H1 (cell line): Measurements from ENCODE around the gene ADK. TPM values are rescaled to one million over a fixed set of nuclear protein-coding genes. Genes with fewer than 3 reads are reported as not detected.

ENCODE experiments used
- CTCF ChIA-PET: fragments of 300-600 bp; sonication (Branson Sonifier 250); formaldehyde crosslinking; loops from one replicate; lab custom pipeline; 2021; ENCODE audit not compliant: partially characterized antibody; lab: Charles Lee
- POLR2A ChIA-PET: fragments of 300-600 bp; sonication (Branson Sonifier 250); formaldehyde crosslinking; loops from one replicate; lab custom pipeline; 2021; ENCODE audit warnings: inconsistent platforms; ENCODE audit not compliant: partially characterized antibody; lab: Charles Lee
- DNase-seq, 2 experiments: peaks; one replicate each; pipeline versions ENCODE4 v3.0.0 to v3.0.0-alpha.2; 2010 to 2022; ENCODE audit warnings: low spot score in 2 of 2, low read depth in 1 of 2, mixed read lengths in 1 of 2
- FAIRE-seq: peaks from 2 replicates; lab custom pipeline; 2011; peaks lifted over from hg19 to GRCh38; lab: Jason Lieb, UNC
- H2AFZ ChIP-seq: 2 replicates; pipeline ENCODE4 v1.8.1; 2012; ENCODE audit warnings: low read length, inconsistent platforms
- H2AK5ac ChIP-seq: 2 replicates; pipeline ENCODE4 v1.6.1; 2013; ENCODE audit warnings: low read depth, low read length
- H2BK120ac ChIP-seq: replicated peaks from 2 replicates; pipeline ENCODE3; 2013; ENCODE audit warnings: low read depth, low read length, inconsistent platforms
- H2BK12ac ChIP-seq: 2 replicates; pipeline ENCODE4 v1.6.1; 2013; ENCODE audit warnings: low read depth, low read length
- H2BK15ac ChIP-seq: 2 replicates; pipeline ENCODE4 v1.6.1; 2013; ENCODE audit warnings: low read length
- H2BK20ac ChIP-seq: 2 replicates; pipeline ENCODE4 v1.6.1; 2013; ENCODE audit warnings: low read length
- H2BK5ac ChIP-seq: 2 replicates; pipeline ENCODE4 v1.6.1; 2013; ENCODE audit warnings: low read depth, low read length
- H3K14ac ChIP-seq: 2 replicates; pipeline ENCODE4 v1.6.1; 2013; ENCODE audit warnings: inconsistent platforms; ENCODE audit not compliant: insufficient read length
- H3K18ac ChIP-seq: 2 replicates; pipeline ENCODE4 v1.6.1; 2013; ENCODE audit warnings: low read length; ENCODE audit errors: extremely low read depth
- H3K23ac ChIP-seq: 2 replicates; pipeline ENCODE4 v1.6.1; 2013; ENCODE audit warnings: inconsistent platforms; ENCODE audit not compliant: insufficient read length
- H3K23me2 ChIP-seq: 2 replicates; pipeline ENCODE4 v1.6.1; 2013; ENCODE audit warnings: low read depth, low read length
- H3K27ac ChIP-seq: 2 replicates; pipeline ENCODE4 v1.6.1; 2011; ENCODE audit warnings: low read depth, low read length, inconsistent platforms
- H3K27me3 ChIP-seq, 4 experiments: replicated peaks in 1 of 4; 1 replicate in 1 of 4; 2 replicates in 3 of 4; pipeline versions ENCODE4 v1.6.1 to v1.8.1; 2011 to 2013; ENCODE audit warnings: low read length in 3 of 4, mild to moderate bottlenecking in 3 of 4, inconsistent platforms in 2 of 4, mixed read lengths in 2 of 4, moderate library complexity in 1 of 4; ENCODE audit not compliant: control insufficient read depth in 3 of 4, insufficient read depth in 3 of 4; ENCODE audit errors: extremely low read depth in 1 of 4
- H3K36me3 ChIP-seq, 4 experiments: 2 replicates each; pipeline versions ENCODE4 v1.6.1 to v1.8.1; 2011 to 2013; ENCODE audit warnings: mild to moderate bottlenecking in 4 of 4, low read length in 3 of 4, moderate library complexity in 2 of 4, control low read depth in 1 of 4, inconsistent platforms in 1 of 4; ENCODE audit not compliant: insufficient read depth in 4 of 4, control insufficient read depth in 2 of 4
- H3K4ac ChIP-seq: replicated peaks from 2 replicates; pipeline ENCODE3; 2013; ENCODE audit warnings: low read length, low read depth, mixed read lengths, inconsistent platforms; ENCODE audit not compliant: insufficient read length
- H3K4me1 ChIP-seq, 4 experiments: replicated peaks in 1 of 4; 1 replicate in 1 of 4; 2 replicates in 3 of 4; pipeline versions ENCODE4 v1.6.1 to v1.8.1; 2011 to 2013; ENCODE audit warnings: low read length in 3 of 4, inconsistent platforms in 2 of 4, mixed read lengths in 1 of 4; ENCODE audit not compliant: insufficient read depth in 4 of 4, control insufficient read depth in 3 of 4
- H3K4me2 ChIP-seq, 2 experiments: 2 replicates each; pipeline versions ENCODE4 v1.6.1 to v1.8.1; 2011 to 2013; ENCODE audit warnings: low read depth in 2 of 2, low read length in 2 of 2, control low read depth in 1 of 2, inconsistent platforms in 1 of 2, mild to moderate bottlenecking in 1 of 2; ENCODE audit not compliant: insufficient read depth in 1 of 2
- H3K4me3 ChIP-seq, 4 experiments: fragments of 200-600, 300-600 bp in 1 of 4; sonication (generic), shearing (Covaris generic), sonication (Bioruptor Twin) in 1 of 4; 2 replicates each; pipeline versions ENCODE4 v1.5.1 to v1.8.1; 2011 to 2016; ENCODE audit warnings: low read length in 4 of 4, low read depth in 3 of 4, control low read depth in 2 of 4, inconsistent platforms in 2 of 4, mild to moderate bottlenecking in 2 of 4, mixed read lengths in 1 of 4, moderate library complexity in 1 of 4; ENCODE audit not compliant: insufficient read depth in 2 of 4; ENCODE audit errors: extremely low read depth in 1 of 4
- H3K56ac ChIP-seq: replicated peaks from 2 replicates; pipeline ENCODE3; 2013; ENCODE audit warnings: low read depth, mild to moderate bottlenecking, mixed read lengths, low read length, inconsistent platforms; ENCODE audit not compliant: insufficient read length
- H3K79me1 ChIP-seq: 2 replicates; pipeline ENCODE4 v1.6.1; 2013; ENCODE audit warnings: low read depth, low read length, control low read depth
- H3K79me2 ChIP-seq, 2 experiments: 2 replicates each; pipeline versions ENCODE4 v1.6.1 to v1.8.1; 2012 to 2013; ENCODE audit warnings: low read length in 2 of 2, mild to moderate bottlenecking in 2 of 2, inconsistent platforms in 1 of 2; ENCODE audit not compliant: insufficient read depth in 2 of 2, control insufficient read depth in 1 of 2
- H3K9ac ChIP-seq, 4 experiments: replicated peaks in 1 of 4; 1 replicate in 1 of 4; 2 replicates in 3 of 4; pipeline versions ENCODE4 v1.6.1 to v1.8.1; 2011 to 2013; ENCODE audit warnings: low read depth in 3 of 4, low read length in 3 of 4, control low read depth in 2 of 4, mild to moderate bottlenecking in 2 of 4, moderate library complexity in 2 of 4, inconsistent platforms in 1 of 4; ENCODE audit errors: extremely low read depth in 1 of 4
- H3K9me3 ChIP-seq, 2 experiments: 2 replicates each; pipeline versions ENCODE4 v1.6.1 to v1.8.1; 2012 to 2013; ENCODE audit warnings: mild to moderate bottlenecking in 2 of 2, moderate library complexity in 2 of 2, control low read depth in 1 of 2, inconsistent platforms in 1 of 2, low read depth in 1 of 2, low read length in 1 of 2, mixed read lengths in 1 of 2; ENCODE audit not compliant: insufficient read depth in 2 of 2
- H4K20me1 ChIP-seq, 2 experiments: replicated peaks in 1 of 2; 2 replicates each; pipeline versions ENCODE3 to v1.8.1; 2011 to 2013; ENCODE audit warnings: inconsistent platforms in 2 of 2, low read length in 2 of 2, mild to moderate bottlenecking in 1 of 2; ENCODE audit not compliant: insufficient read depth in 2 of 2, control insufficient read depth in 1 of 2
- H4K5ac ChIP-seq: 2 replicates; pipeline ENCODE4 v1.6.1; 2013; ENCODE audit warnings: low read length, low read depth, mixed read lengths, inconsistent platforms; ENCODE audit not compliant: insufficient read length
- H4K8ac ChIP-seq: 2 replicates; pipeline ENCODE4 v1.8.0; 2013; ENCODE audit warnings: mild to moderate bottlenecking, moderate library complexity, low read length, inconsistent platforms; ENCODE audit not compliant: insufficient read depth; ENCODE audit errors: extremely low read depth
- H4K91ac ChIP-seq: replicated peaks from 2 replicates; pipeline ENCODE3; 2013; ENCODE audit warnings: low read length, mixed read lengths, inconsistent platforms; ENCODE audit not compliant: insufficient read length
- BACH1 ChIP-seq: IDR thresholded peaks from 2 replicates; pipeline ENCODE4 v1.6.1; 2012; ENCODE audit warnings: low read length, improper control_type of control experiment
- BRCA1 ChIP-seq: IDR thresholded peaks from 2 replicates; pipeline ENCODE4 v1.6.1; 2012; ENCODE audit warnings: low read depth, low read length, improper control_type of control experiment
- CHD1 ChIP-seq: IDR thresholded peaks from 2 replicates; pipeline ENCODE4 v1.6.1; 2012; ENCODE audit warnings: low read depth, low read length, improper control_type of control experiment
- KDM1A ChIP-seq: fragments of 200-600, 300-600 bp; sonication (generic); IDR thresholded peaks from 2 replicates; pipeline ENCODE4 v1.7.1; 2016; ENCODE audit warnings: mild to moderate bottlenecking, low read length, borderline replicate concordance
- MAFK ChIP-seq: IDR thresholded peaks from 2 replicates; pipeline ENCODE4 v1.6.1; 2012; ENCODE audit warnings: low read depth, mild to moderate bottlenecking, improper control_type of control experiment, low read length
- SRF ChIP-seq: IDR thresholded peaks from 2 replicates; pipeline ENCODE4 v1.6.1; 2011; ENCODE audit warnings: mild to moderate bottlenecking, low read depth, low read length, moderate library complexity
- YY1 ChIP-seq: IDR thresholded peaks from 2 replicates; pipeline ENCODE4 v1.6.1; 2011; ENCODE audit warnings: low read depth, mild to moderate bottlenecking, low read length
- WGBS, 2 experiments: shearing (Covaris generic) in 1 of 2; methylation state at CpG; one replicate each; pipeline versions ENCODE4 v1.1.6 to v1.1.7; 2013 to 2015; ENCODE audit warnings: low lambda C conversion rate in 2 of 2, mixed read lengths in 2 of 2, inconsistent platforms in 1 of 2, low coverage in 1 of 2, missing lambda C conversion rate in 1 of 2; ENCODE audit not compliant: insufficient replicate concordance in 2 of 2, insufficient coverage in 1 of 2, insufficient read length in 1 of 2; ENCODE audit errors: extremely low coverage in 1 of 2, missing lambda C conversion rate in 1 of 2; 5-methylcytosine and 5-hydroxymethylcytosine counted together
- polyA plus RNA-seq, 7 experiments: library from polyadenylated mRNA; depleted of rRNA in 3 of 7; stranded (reverse) in 5 of 7; unstranded in 2 of 7; fragments of >200 nt in 5 of 7; fragments of 200-250 nt in 2 of 7; gene quantifications; 1 replicate in 5 of 7; 2 replicates in 1 of 7; 4 replicates in 1 of 7; pipeline versions ENCODE4 v1.2.1 to v1.2.3, GENCODE V29; 2011 to 2013; ENCODE audit warnings: missing spikeins in 2 of 7, mixed read lengths in 2 of 7
- total RNA-seq: library from RNA; stranded (reverse); fragmentation: NEBNext Ultra II Directional; extraction: Animal tissue kit (Norgen Biotek cat#: 25700); gene quantifications from 2 replicates; pipeline ENCODE4 v1.2.1, GENCODE V29; 2021
- TF ChIP-seq, protein P1 (sequence below): IDR thresholded peaks from 2 replicates; pipeline ENCODE4 v1.6.1; 2012; ENCODE audit warnings: low read length, inconsistent platforms
- TF ChIP-seq, protein P2 (sequence below): IDR thresholded peaks from 2 replicates; pipeline ENCODE4 v1.6.1; 2011; ENCODE audit warnings: low read depth, mild to moderate bottlenecking, low read length; ENCODE audit not compliant: insufficient read depth
- TF ChIP-seq, protein P3 (sequence below): IDR thresholded peaks from 2 replicates; pipeline ENCODE4 v1.6.1; 2012; ENCODE audit warnings: inconsistent platforms
- TF ChIP-seq, protein P4 (sequence below): IDR thresholded peaks from 2 replicates; pipeline ENCODE4 v1.6.1; 2011; ENCODE audit warnings: low read length, improper control_type of control experiment

The ADK gene
- total and polyA plus RNA-seq, 2 of the 8 experiments (the other 6 are each of a cell fraction or from before 2014, with no cell fraction given), result 12.3 to 42.4 TPM

DNA sequence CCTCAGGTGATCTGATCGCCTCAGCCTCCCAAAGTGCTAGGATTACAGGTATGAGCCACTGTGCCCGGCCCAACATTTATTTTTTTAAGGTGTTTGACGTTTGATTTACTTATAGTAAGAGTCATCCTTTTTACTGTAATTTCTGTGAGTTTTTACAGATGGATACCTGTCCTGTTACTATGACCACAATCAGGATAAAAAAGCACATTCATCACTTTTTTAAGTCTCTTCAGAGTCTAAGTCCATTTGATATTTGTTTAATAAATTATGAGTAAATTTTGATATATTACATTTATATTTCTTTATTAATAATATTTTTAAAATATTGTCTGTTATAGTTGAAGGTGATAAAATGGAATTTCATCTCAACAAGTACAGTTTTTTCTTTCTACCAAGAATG, 374.9 kb downstream of the ADK start:
- no peaks in the 10 kb centered on the region for H3K79me1 ChIP-seq
- H3K56ac ChIP-seq, result no peak overlapping the region
- POLR2A ChIA-PET, result no interaction called here
- no peak overlapping the region for H2BK20ac ChIP-seq
- CTCF ChIA-PET, result interaction anchor here (0.7 kb wide), 1 partner anchor 266 kb away, joined by 3 read pairs; no protein-coding TSS in a partner anchor
- peaks cover 0 to 6% (median under 1%) of the 10 kb centered on the region in 4 experiments; a peak in 1 of 7 replicates for H3K4me1 ChIP-seq
- 87% methylated on average over 3 of the region's 3 CpGs; no CpG with 5 or more reads in 1 of the 2 experiments for WGBS, 2 experiments
- H2BK15ac ChIP-seq, result no peak overlapping the region
- H3K27ac ChIP-seq, result no peak overlapping the region
- no peak overlapping the region for H2BK12ac ChIP-seq
- H2BK120ac ChIP-seq, result no peak overlapping the region
- H4K91ac ChIP-seq, result no peak overlapping the region
- no peak for DNase-seq
- no peak overlapping the region for H3K4me2 ChIP-seq
- H3K36me3 ChIP-seq, result no peaks in the 10 kb centered on the region
- H4K8ac ChIP-seq, result no peak overlapping the region
- H3K23ac ChIP-seq, result no peak overlapping the region
- H3K27me3 ChIP-seq, result no peaks in the 10 kb centered on the region
- H2BK5ac ChIP-seq, result no peak overlapping the region
- no peaks in the 10 kb centered on the region for H4K20me1 ChIP-seq
- no peak overlapping the region for H2AFZ ChIP-seq
- no peak overlapping the region for H2AK5ac ChIP-seq
- H3K14ac ChIP-seq, result no peak overlapping the region
- FAIRE-seq, result no peak
- no peak overlapping the region for H3K4ac ChIP-seq
- peaks cover 2% of the 10 kb centered on the region; the same call in 1 of the 2 replicates for H3K23me2 ChIP-seq
- no peak overlapping the region for H3K4me3 ChIP-seq
- no peak overlapping the region for H3K9ac ChIP-seq
- no peak overlapping the region for H3K18ac ChIP-seq
- H3K9me3 ChIP-seq, result no peaks in the 10 kb centered on the region
- H4K5ac ChIP-seq, result no peak overlapping the region
- no peaks in the 10 kb centered on the region for H3K79me2 ChIP-seq
- TF ChIP-seq KDM1A, result no peak
- TF ChIP-seq, protein P1, sequence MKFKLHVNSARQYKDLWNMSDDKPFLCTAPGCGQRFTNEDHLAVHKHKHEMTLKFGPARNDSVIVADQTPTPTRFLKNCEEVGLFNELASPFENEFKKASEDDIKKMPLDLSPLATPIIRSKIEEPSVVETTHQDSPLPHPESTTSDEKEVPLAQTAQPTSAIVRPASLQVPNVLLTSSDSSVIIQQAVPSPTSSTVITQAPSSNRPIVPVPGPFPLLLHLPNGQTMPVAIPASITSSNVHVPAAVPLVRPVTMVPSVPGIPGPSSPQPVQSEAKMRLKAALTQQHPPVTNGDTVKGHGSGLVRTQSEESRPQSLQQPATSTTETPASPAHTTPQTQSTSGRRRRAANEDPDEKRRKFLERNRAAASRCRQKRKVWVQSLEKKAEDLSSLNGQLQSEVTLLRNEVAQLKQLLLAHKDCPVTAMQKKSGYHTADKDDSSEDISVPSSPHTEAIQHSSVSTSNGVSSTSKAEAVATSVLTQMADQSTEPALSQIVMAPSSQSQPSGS, result no peak
- no peak for TF ChIP-seq YY1
- no peak for TF ChIP-seq BRCA1
- TF ChIP-seq BACH1, result no peak
- TF ChIP-seq SRF, result no peak
- TF ChIP-seq, protein P2, sequence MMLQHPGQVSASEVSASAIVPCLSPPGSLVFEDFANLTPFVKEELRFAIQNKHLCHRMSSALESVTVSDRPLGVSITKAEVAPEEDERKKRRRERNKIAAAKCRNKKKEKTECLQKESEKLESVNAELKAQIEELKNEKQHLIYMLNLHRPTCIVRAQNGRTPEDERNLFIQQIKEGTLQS, result no peak
- TF ChIP-seq CHD1, result no peak
- TF ChIP-seq, protein P3, sequence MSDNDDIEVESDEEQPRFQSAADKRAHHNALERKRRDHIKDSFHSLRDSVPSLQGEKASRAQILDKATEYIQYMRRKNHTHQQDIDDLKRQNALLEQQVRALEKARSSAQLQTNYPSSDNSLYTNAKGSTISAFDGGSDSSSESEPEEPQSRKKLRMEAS, result no peak
- TF ChIP-seq, protein P4, sequence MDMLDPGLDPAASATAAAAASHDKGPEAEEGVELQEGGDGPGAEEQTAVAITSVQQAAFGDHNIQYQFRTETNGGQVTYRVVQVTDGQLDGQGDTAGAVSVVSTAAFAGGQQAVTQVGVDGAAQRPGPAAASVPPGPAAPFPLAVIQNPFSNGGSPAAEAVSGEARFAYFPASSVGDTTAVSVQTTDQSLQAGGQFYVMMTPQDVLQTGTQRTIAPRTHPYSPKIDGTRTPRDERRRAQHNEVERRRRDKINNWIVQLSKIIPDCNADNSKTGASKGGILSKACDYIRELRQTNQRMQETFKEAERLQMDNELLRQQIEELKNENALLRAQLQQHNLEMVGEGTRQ, result no peak
- TF ChIP-seq MAFK, result no peak
